OCI-LY3 (cell line): ENCODE results near the gene RARRES1.

Source experiments
- H2AFZ ChIP-seq: fragments of 200-600, 300-600 bp; shearing (Covaris generic); 2 replicates; pipeline ENCODE4 v1.6.0; 2014; ENCODE audit warnings: antibody characterized with exemption, low read depth, low read length
- H3K27ac ChIP-seq: fragments of 200-600, 300-600 bp; sonication (generic); 2 replicates; pipeline ENCODE4 v1.5.1; 2014; ENCODE audit warnings: mild to moderate bottlenecking, low read length, moderate library complexity, mixed read lengths
- H3K27me3 ChIP-seq: fragments of 200-600, 300-600 bp; sonication (generic); 2 replicates; pipeline ENCODE4 v1.6.1; 2014; ENCODE audit warnings: low read depth, low read length, mixed read lengths
- H3K36me3 ChIP-seq: fragments of 200-600, 300-600 bp; sonication (generic); replicated peaks from 2 replicates; pipeline ENCODE3; 2014; ENCODE audit warnings: low read depth, low read length, mixed read lengths
- H3K4me1 ChIP-seq: fragments of 300-600, 200-600 bp; sonication (generic); 2 replicates; pipeline ENCODE4 v1.6.1; 2014; ENCODE audit warnings: low read length, mixed read lengths
- H3K4me2 ChIP-seq: fragments of 200-600, 300-600 bp; sonication (generic); 2 replicates; pipeline ENCODE4 v1.6.1; 2014; ENCODE audit warnings: low read length, mixed read lengths
- H3K4me3 ChIP-seq: fragments of 300-600, 200-600 bp; sonication (generic); 2 replicates; pipeline ENCODE4 v1.5.1; 2014; ENCODE audit warnings: antibody characterized with exemption, mild to moderate bottlenecking, low read length, moderate library complexity
- H3K79me2 ChIP-seq: fragments of 300-600, 200-600 bp; shearing (Covaris generic); 2 replicates; pipeline ENCODE4 v1.6.1; 2014; ENCODE audit warnings: mild to moderate bottlenecking, low read length, mixed read lengths
- H3K9ac ChIP-seq: fragments of 300-600, 200-600 bp; shearing (Covaris generic); 2 replicates; pipeline ENCODE4 v1.6.0; 2014; ENCODE audit warnings: mild to moderate bottlenecking, low read length, moderate library complexity
- H3K9me3 ChIP-seq: fragments of 200-600, 300-600 bp; shearing (Covaris generic); 2 replicates; pipeline ENCODE4 v1.6.1; 2014; ENCODE audit warnings: low read length, mixed read lengths; ENCODE audit not compliant: insufficient read depth
- H4K20me1 ChIP-seq: fragments of 200-600, 300-600 bp; sonication (generic); 2 replicates; pipeline ENCODE4 v1.6.1; 2016; ENCODE audit warnings: low read length, mixed read lengths; ENCODE audit not compliant: insufficient read depth
- CTCF ChIP-seq: fragments of 200-600, 300-600 bp; sonication (generic); IDR thresholded peaks from 2 replicates; pipeline ENCODE4 v1.5.1; 2014; ENCODE audit warnings: antibody characterized with exemption, low read length, low read depth
- EZH2phosphoT487 ChIP-seq: fragments of 200-600 bp; shearing (Covaris generic); IDR thresholded peaks from 2 replicates; pipeline ENCODE4 v1.6.1; 2018; ENCODE audit warnings: antibody characterized with exemption, mixed run types, low read depth

RARRES1 gene

DNA sequence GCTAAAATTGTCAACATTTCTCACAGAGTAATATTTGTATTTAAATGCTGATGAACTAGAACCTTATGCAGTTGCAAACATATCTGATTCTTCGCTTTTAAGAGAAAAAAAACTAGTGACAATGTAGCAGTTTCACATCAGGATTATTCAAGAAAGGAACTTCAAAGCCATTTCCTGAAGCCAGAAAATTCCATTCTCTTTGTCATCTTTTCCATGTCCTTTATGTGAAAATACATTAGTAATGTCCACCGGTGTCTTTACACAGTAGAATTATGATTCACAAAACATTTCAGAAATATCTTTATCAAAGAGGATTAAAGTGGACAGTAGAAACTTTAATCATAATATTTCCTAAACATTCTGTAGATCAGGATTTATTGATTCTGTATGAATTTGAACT is 47.1 kb downstream of the RARRES1 start:
- no peak overlapping the region for H2AFZ ChIP-seq
- H3K4me1 ChIP-seq: peaks cover 4% of the 10 kb centered on the region
- H3K9ac ChIP-seq: no peak overlapping the region
- peaks cover 4% of the 10 kb centered on the region for H3K36me3 ChIP-seq
- no peak overlapping the region for H3K4me3 ChIP-seq
- H3K79me2 ChIP-seq: no peaks in the 10 kb centered on the region
- no peaks in the 10 kb centered on the region for H3K27me3 ChIP-seq
- no peak overlapping the region for H3K4me2 ChIP-seq
- H4K20me1 ChIP-seq: no peaks in the 10 kb centered on the region
- H3K27ac ChIP-seq: no peak overlapping the region
- no peaks in the 10 kb centered on the region for H3K9me3 ChIP-seq
- TF ChIP-seq EZH2phosphoT487: no peak

DNA sequence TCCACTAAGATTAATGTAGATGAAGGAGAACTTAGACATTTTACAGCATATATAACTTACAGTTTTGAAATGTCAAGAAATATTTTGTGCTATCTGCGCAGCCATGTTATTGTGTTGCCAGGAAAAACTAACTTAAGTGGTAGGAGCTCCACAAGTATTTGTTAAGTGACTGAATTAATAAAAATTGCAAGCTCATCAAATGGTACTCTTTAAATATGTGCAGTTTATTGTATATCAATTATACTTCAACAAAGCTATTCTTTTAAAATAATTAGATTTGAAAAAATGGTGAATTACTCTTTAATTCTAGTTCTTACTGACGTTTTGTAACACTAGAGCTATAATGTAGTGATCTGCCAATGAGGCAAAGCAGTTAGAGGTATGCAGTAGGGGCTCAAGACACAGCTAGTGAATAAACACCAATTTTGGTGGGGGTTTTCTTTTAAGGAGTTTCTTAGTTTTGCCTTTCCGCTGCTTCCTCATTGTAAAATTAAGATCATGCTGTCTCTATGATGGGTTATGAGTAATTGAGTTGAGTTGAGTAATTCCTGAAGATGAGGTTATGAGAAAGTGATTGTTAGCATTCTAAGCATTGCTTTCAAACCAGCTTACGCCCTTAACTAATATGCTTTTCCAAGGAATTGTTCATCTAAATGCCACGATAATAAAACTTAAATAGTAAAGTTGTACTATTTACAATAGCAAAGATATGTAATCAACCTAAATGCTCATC is 48.9 kb downstream of the RARRES1 start:
- H3K36me3 ChIP-seq: peaks cover 4% of the 10 kb centered on the region
- no peaks in the 10 kb centered on the region for H4K20me1 ChIP-seq
- peaks cover 4% of the 10 kb centered on the region for H3K4me1 ChIP-seq
- H3K79me2 ChIP-seq: no peaks in the 10 kb centered on the region
- no peak overlapping the region for H3K27ac ChIP-seq
- H3K27me3 ChIP-seq: no peaks in the 10 kb centered on the region
- H3K9me3 ChIP-seq: no peaks in the 10 kb centered on the region
- no peak overlapping the region for H3K4me3 ChIP-seq
- no peak overlapping the region for H2AFZ ChIP-seq
- no peak for TF ChIP-seq CTCF
- TF ChIP-seq EZH2phosphoT487: no peak
- no peak overlapping the region for H3K4me2 ChIP-seq
- no peak overlapping the region for H3K9ac ChIP-seq

DNA sequence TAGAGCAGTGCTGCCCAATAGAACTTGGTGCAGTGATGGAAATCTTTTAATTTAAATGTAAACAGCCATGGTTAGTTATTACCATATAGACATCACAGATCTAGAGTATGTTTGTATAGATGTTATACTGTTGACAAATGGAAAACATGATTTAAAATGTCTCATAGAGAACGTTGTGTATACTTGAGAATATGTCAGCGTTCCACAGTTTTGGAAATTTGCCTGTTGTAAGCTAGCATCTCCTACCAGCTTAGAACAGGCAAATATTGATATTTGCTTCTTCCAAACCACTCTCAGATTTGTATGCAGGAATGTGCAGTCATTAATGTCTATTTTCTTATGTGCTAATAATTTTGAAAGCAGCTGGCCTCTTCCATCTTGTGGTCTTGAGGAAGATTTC is 51.4 kb downstream of the RARRES1 start:
- no peaks in the 10 kb centered on the region for H3K9me3 ChIP-seq
- H3K79me2 ChIP-seq: no peaks in the 10 kb centered on the region
- H3K4me3 ChIP-seq: no peak overlapping the region
- peaks cover 4% of the 10 kb centered on the region for H3K36me3 ChIP-seq
- TF ChIP-seq CTCF: no peak
- no peak for TF ChIP-seq EZH2phosphoT487
- no peak overlapping the region for H3K27ac ChIP-seq
- H4K20me1 ChIP-seq: no peaks in the 10 kb centered on the region
- H3K4me1 ChIP-seq: peaks cover 4% of the 10 kb centered on the region
- no peaks in the 10 kb centered on the region for H3K27me3 ChIP-seq
- no peak overlapping the region for H2AFZ ChIP-seq
- H3K9ac ChIP-seq: no peak overlapping the region
- no peak overlapping the region for H3K4me2 ChIP-seq

- no peaks in the 10 kb centered on the region for H3K9me3 ChIP-seq
- no peaks in the 10 kb centered on the region for H3K27me3 ChIP-seq
- H3K27ac ChIP-seq: no peak overlapping the region
- H2AFZ ChIP-seq: no peak overlapping the region
- H3K4me1 ChIP-seq: peaks cover 4% of the 10 kb centered on the region
- no peak for TF ChIP-seq CTCF
- TF ChIP-seq EZH2phosphoT487: no peak
- H3K36me3 ChIP-seq: no peaks in the 10 kb centered on the region
- no peak overlapping the region for H3K4me2 ChIP-seq
- no peak overlapping the region for H3K4me3 ChIP-seq
- no peaks in the 10 kb centered on the region for H3K79me2 ChIP-seq
- no peaks in the 10 kb centered on the region for H4K20me1 ChIP-seq
- no peak overlapping the region for H3K9ac ChIP-seq
Observed at GRCh38 chr3:158679547-158680000, 52.7 kb downstream of the RARRES1 start.
